Caki2 (cell line): ENCODE results near the gene C19orf25. TPM values are rescaled to one million over a fixed set of nuclear protein-coding genes. Genes with fewer than 3 reads are reported as not detected.

ENCODE experiments used
- DNase-seq: peaks from one replicate; pipeline ENCODE4 v3.0.0-alpha.2; 2015; ENCODE audit warnings: low read depth
- in situ Hi-C: cut with HindIII; loops from 2 replicates; pipeline ENCODE4 v1.10.0; 2016; ENCODE audit warnings: low sequenced_read_pairs, low pct_unique_long_range_greater_than_20kb, mixed read lengths
- total RNA-seq: library from RNA; depleted of rRNA; stranded (reverse); fragments of >200 nt; shearing (Covaris generic); gene quantifications from 2 replicates; pipeline ENCODE4 v1.2.3, GENCODE V29; 2014; ENCODE audit warnings: low replicate concordance

The C19orf25 gene
- total RNA-seq, 1 experiment from 2014 or later = 28.0 TPM

- in situ Hi-C loops = no loop called here
- DNase-seq = no peak
Measured at GRCh38 chr19:1471010-1471514, 8.0 kb downstream of the C19orf25 start.

GRCh38 chr19:1470305-1471009 lies 8.6 kb downstream of the C19orf25 start:
- in situ Hi-C loops = no loop called here
- no peak for DNase-seq

GRCh38 chr19:1470055-1470304 lies 9.0 kb downstream of the C19orf25 start:
- in situ Hi-C loops = no loop called here
- DNase-seq = no peak

- in situ Hi-C loops = no loop called here
- DNase-seq = no peak
Measured at GRCh38 chr19:1469255-1470054, 9.6 kb downstream of the C19orf25 start.

GRCh38 chr19:1468821-1469254 lies 10.2 kb downstream of the C19orf25 start:
- DNase-seq = no peak
- in situ Hi-C loops = no loop called here

GRCh38 chr19:1468274-1468820 lies 10.7 kb downstream of the C19orf25 start:
- in situ Hi-C loops = no loop called here

GRCh38 chr19:1467490-1468273 lies 11.3 kb downstream of the C19orf25 start:
- no peak for DNase-seq
- in situ Hi-C loops = no loop called here

More at GRCh38 chr19:1468274-1468820, 10.7 kb downstream of the C19orf25 start:
- DNase-seq = no peak

- no peak for DNase-seq
- in situ Hi-C loops = no loop called here
Measured at GRCh38 chr19:1467215-1467489, 11.9 kb downstream of the C19orf25 start.

GRCh38 chr19:1466461-1467214 lies 12.4 kb downstream of the C19orf25 start:
- DNase-seq = no peak
- in situ Hi-C loops = no loop called here

GRCh38 chr19:1466018-1466460 lies 13.0 kb downstream of the C19orf25 start:
- in situ Hi-C loops = no loop called here
- DNase-seq = no peak

- no peak for DNase-seq
- in situ Hi-C loops = no loop called here
Measured at GRCh38 chr19:1465191-1466016, 13.6 kb downstream of the C19orf25 start.

- DNase-seq = no peak
- in situ Hi-C loops = no loop called here
Measured at GRCh38 chr19:1461862-1462261, 17.2 kb downstream of the C19orf25 start.

GRCh38 chr19:1460033-1460995 lies 18.7 kb downstream of the C19orf25 start:
- in situ Hi-C loops = no loop called here

GRCh38 chr19:1459479-1459878 lies 19.5 kb downstream of the C19orf25 start:
- no peak for DNase-seq
- in situ Hi-C loops = no loop called here

More at GRCh38 chr19:1460033-1460995, 18.7 kb downstream of the C19orf25 start:
- DNase-seq = no peak

GRCh38 chr19:1457892-1458291 lies 21.1 kb downstream of the C19orf25 start:
- in situ Hi-C loops = no loop called here
- DNase-seq = no peak

- no peak for DNase-seq
- in situ Hi-C loops = no loop called here
Measured at GRCh38 chr19:1457031-1457739, 21.8 kb downstream of the C19orf25 start.
